Neural progenitor cell (in vitro differentiated cells): ENCODE data around the gene SLC15A1. TPM values are rescaled to one million over a fixed set of nuclear protein-coding genes. Genes with fewer than 3 reads are reported as not detected.

Experiments
- DNase-seq: peaks from one replicate; pipeline ENCODE4 v3.0.0-alpha.2; 2016; ENCODE audit warnings: low spot score
- H2AFZ ChIP-seq: fragments of 200-600 bp; sonication (generic); replicated peaks from 2 replicates; pipeline ENCODE4 v1.6.1; 2016; ENCODE audit warnings: antibody characterized with exemption
- H3F3A ChIP-seq: fragments of 200-600 bp; sonication (generic); 2 replicates; pipeline ENCODE4 v1.6.1; 2016; ENCODE audit warnings: antibody characterized with exemption, low read depth
- H3K27ac ChIP-seq: fragments of 200-600 bp; sonication (generic); 2 replicates; pipeline ENCODE4 v1.5.1; 2016; ENCODE audit warnings: mild to moderate bottlenecking
- H3K27me3 ChIP-seq: fragments of 200-600 bp; sonication (generic); 2 replicates; pipeline ENCODE4 v1.6.1; 2016; ENCODE audit warnings: mild to moderate bottlenecking, moderate library complexity
- H3K36me3 ChIP-seq: fragments of 200-600 bp; sonication (generic); 2 replicates; pipeline ENCODE4 v1.5.1; 2016
- H3K4me1 ChIP-seq: fragments of 200-600 bp; sonication (generic); 2 replicates; pipeline ENCODE4 v1.6.1; 2016; ENCODE audit warnings: mixed run types
- H3K4me2 ChIP-seq: fragments of 200-600 bp; sonication (generic); 2 replicates; pipeline ENCODE4 v1.6.1; 2016
- H3K4me3 ChIP-seq: fragments of 200-600 bp; sonication (generic); 2 replicates; pipeline ENCODE4 v1.5.1; 2016
- H3K79me2 ChIP-seq: fragments of 200-600 bp; sonication (generic); 2 replicates; pipeline ENCODE4 v1.6.1; 2016; ENCODE audit warnings: low read depth
- H3K9ac ChIP-seq: fragments of 200-600 bp; sonication (generic); 2 replicates; pipeline ENCODE4 v1.6.1; 2016
- H3K9me3 ChIP-seq: fragments of 200-600 bp; sonication (generic); 2 replicates; pipeline ENCODE4 v1.5.1; 2016; ENCODE audit warnings: low read depth
- H4K20me1 ChIP-seq: fragments of 200-600 bp; sonication (generic); 2 replicates; pipeline ENCODE4 v1.6.1; 2016; ENCODE audit warnings: low read depth
- H3K27ac Mint-ChIP-seq: 3 replicates; pipeline ENCODE4 v1.8.0; 2021; ENCODE audit warnings: mixed read lengths
- H3K27me3 Mint-ChIP-seq: 2 replicates; pipeline ENCODE4 v1.8.0; 2022; ENCODE audit warnings: low read depth, mild to moderate bottlenecking, inconsistent platforms, moderate library complexity, mixed read lengths; ENCODE audit not compliant: insufficient read depth
- H3K36me3 Mint-ChIP-seq: 3 replicates; pipeline ENCODE4 v1.8.0; 2021; ENCODE audit warnings: mixed read lengths
- H3K4me1 Mint-ChIP-seq: 3 replicates; pipeline ENCODE4 v1.8.0; 2021; ENCODE audit warnings: mixed read lengths
- H3K4me3 Mint-ChIP-seq: 3 replicates; pipeline ENCODE4 v1.8.0; 2021; ENCODE audit warnings: mild to moderate bottlenecking, moderate library complexity, mixed read lengths
- H3K9me3 Mint-ChIP-seq: 3 replicates; pipeline ENCODE4 v1.8.0; 2020; ENCODE audit warnings: mixed read lengths
- EZH2 ChIP-seq: fragments of 200-600 bp; sonication (generic); IDR thresholded peaks from 2 replicates; pipeline ENCODE4 v1.6.1; 2017; ENCODE audit warnings: antibody characterized with exemption, mild to moderate bottlenecking, moderate library complexity
- EZH2phosphoT487 ChIP-seq: fragments of 200-600 bp; sonication (generic); IDR thresholded peaks from 2 replicates; pipeline ENCODE4 v1.6.1; 2017; ENCODE audit warnings: antibody characterized with exemption
- total RNA-seq: library from RNA; depleted of rRNA; stranded (reverse); fragments of >200 nt; gene quantifications from 2 replicates; pipeline ENCODE4 v1.2.3, GENCODE V29; 2015; ENCODE audit warnings: low replicate concordance
- TF ChIP-seq, protein P1 (sequence below): fragments of 200-600 bp; sonication (generic); IDR thresholded peaks from 2 replicates; pipeline ENCODE4 v1.5.1; 2017; ENCODE audit warnings: antibody characterized with exemption, mild to moderate bottlenecking

Gene SLC15A1
- total RNA-seq, 1 donor from 2014 or later, result not detected

DNA sequence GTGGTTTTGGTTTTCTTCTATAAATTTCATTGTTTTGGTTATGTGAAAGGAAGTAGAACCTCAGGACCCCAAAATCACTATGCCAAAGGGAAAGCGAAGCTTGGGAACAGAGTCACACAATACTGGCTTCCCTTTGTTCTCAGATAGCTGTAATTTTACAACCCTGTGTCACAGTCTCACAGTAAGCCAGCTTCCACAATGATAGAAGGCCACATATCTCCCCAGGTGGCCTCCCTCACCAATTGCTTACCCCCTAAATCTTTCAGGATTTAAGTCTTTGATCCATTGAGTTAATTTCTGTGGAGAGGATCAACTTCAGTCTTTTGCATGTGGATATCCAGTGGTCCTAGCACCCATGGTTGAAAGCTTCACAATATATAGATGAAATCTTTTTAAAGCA is 58.7 kb downstream of the SLC15A1 start:
- H3K9me3 Mint-ChIP-seq, result no peaks in the 10 kb centered on the region
- Histone ChIP-seq H4K20me1 (no peaks in the 10 kb centered on the region), H3K4me2 (peak overlapping the region; percentile 57)

DNA sequence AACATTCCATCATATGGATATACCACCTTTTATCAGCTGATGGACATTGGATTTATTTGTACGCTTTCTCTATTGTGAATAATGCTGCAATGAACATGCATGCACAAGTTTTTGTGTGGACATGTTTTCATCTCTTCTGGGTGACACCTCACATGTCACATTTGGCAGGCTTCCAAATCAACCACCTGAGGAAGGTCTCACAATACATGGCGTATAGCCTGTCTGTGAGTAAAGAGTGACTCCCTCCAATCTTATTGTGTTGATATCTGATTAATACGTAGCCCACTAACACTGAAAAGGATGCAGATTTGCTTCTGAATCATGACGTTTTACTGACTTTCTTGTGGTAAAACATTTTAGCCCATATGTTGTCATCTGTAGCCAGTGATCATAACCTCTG is 61.1 kb downstream of the SLC15A1 start:
- no peaks in the 10 kb centered on the region for H4K20me1 ChIP-seq
- no peak for DNase-seq
- H3K4me1 ChIP-seq, result peaks cover 12% of the 10 kb centered on the region
- H3K27ac ChIP-seq, result no peak overlapping the region
- H3K4me2 ChIP-seq, result no peak overlapping the region
- peaks cover 16% of the 10 kb centered on the region for H3F3A ChIP-seq
- H3K9me3 ChIP-seq, result no peaks in the 10 kb centered on the region
- no peak overlapping the region for H3K27ac Mint-ChIP-seq
- no peak overlapping the region for H3K9ac ChIP-seq
- H3K36me3 Mint-ChIP-seq, result no peaks in the 10 kb centered on the region
- H3K27me3 ChIP-seq, result no peaks in the 10 kb centered on the region
- peaks cover 3% of the 10 kb centered on the region for H3K27me3 Mint-ChIP-seq
- TF ChIP-seq, protein P1, sequence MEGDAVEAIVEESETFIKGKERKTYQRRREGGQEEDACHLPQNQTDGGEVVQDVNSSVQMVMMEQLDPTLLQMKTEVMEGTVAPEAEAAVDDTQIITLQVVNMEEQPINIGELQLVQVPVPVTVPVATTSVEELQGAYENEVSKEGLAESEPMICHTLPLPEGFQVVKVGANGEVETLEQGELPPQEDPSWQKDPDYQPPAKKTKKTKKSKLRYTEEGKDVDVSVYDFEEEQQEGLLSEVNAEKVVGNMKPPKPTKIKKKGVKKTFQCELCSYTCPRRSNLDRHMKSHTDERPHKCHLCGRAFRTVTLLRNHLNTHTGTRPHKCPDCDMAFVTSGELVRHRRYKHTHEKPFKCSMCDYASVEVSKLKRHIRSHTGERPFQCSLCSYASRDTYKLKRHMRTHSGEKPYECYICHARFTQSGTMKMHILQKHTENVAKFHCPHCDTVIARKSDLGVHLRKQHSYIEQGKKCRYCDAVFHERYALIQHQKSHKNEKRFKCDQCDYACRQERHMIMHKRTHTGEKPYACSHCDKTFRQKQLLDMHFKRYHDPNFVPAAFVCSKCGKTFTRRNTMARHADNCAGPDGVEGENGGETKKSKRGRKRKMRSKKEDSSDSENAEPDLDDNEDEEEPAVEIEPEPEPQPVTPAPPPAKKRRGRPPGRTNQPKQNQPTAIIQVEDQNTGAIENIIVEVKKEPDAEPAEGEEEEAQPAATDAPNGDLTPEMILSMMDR, result no peak
- TF ChIP-seq EZH2 (no peak), EZH2phosphoT487 (no peak)
- no peak overlapping the region for H2AFZ ChIP-seq
- H3K9me3 Mint-ChIP-seq, result no peaks in the 10 kb centered on the region
- no peaks in the 10 kb centered on the region for H3K36me3 ChIP-seq
- H3K4me3 Mint-ChIP-seq, result no peak overlapping the region
- H3K4me1 Mint-ChIP-seq, result peaks cover 12% of the 10 kb centered on the region
- H3K4me3 ChIP-seq, result no peak overlapping the region
- H3K79me2 ChIP-seq, result no peaks in the 10 kb centered on the region

More for the DNA sequence above, 58.7 kb downstream of the SLC15A1 start:
- H3K9ac ChIP-seq, result no peak overlapping the region
- peaks cover 26% of the 10 kb centered on the region for H3K4me1 Mint-ChIP-seq
- no peaks in the 10 kb centered on the region for H3K36me3 Mint-ChIP-seq
- H3K4me3 Mint-ChIP-seq, result no peak overlapping the region
- H3K79me2 ChIP-seq, result no peaks in the 10 kb centered on the region
- H3K27ac Mint-ChIP-seq, result peak overlapping the region; percentile 72
- H2AFZ ChIP-seq, result no peak overlapping the region
- no peaks in the 10 kb centered on the region for H3K36me3 ChIP-seq
- H3F3A ChIP-seq, result peaks cover 16% of the 10 kb centered on the region
- H3K27me3 ChIP-seq, result no peaks in the 10 kb centered on the region
- H3K4me1 ChIP-seq, result peaks cover 28% of the 10 kb centered on the region
- H3K27ac ChIP-seq, result peak overlapping the region; percentile 69
- TF ChIP-seq EZH2 (no peak), EZH2phosphoT487 (no peak)
- TF ChIP-seq, protein P1, result no peak
- peaks cover 3% of the 10 kb centered on the region for H3K27me3 Mint-ChIP-seq
- peak; percentile 55 for DNase-seq
- H3K9me3 ChIP-seq, result no peaks in the 10 kb centered on the region
- no peak overlapping the region for H3K4me3 ChIP-seq

GRCh38 chr13:98690348-98691022 is 62.0 kb downstream of the SLC15A1 start:
- Mint-ChIP-seq H3K9me3 (no peaks in the 10 kb centered on the region), H3K4me3 (no peak overlapping the region), H3K27me3 (peaks cover 5% of the 10 kb centered on the region), H3K4me1 (peaks cover 11% of the 10 kb centered on the region), H3K27ac (no peak overlapping the region), H3K36me3 (no peaks in the 10 kb centered on the region)
- H3K4me1 ChIP-seq, result peaks cover 12% of the 10 kb centered on the region
- no peak for TF ChIP-seq EZH2phosphoT487
- H3K27ac ChIP-seq, result no peak overlapping the region
- H2AFZ ChIP-seq, result no peak overlapping the region
- no peaks in the 10 kb centered on the region for H3K79me2 ChIP-seq
- DNase-seq, result no peak
- no peaks in the 10 kb centered on the region for H3K9me3 ChIP-seq
- H3K36me3 ChIP-seq, result no peaks in the 10 kb centered on the region
- no peak overlapping the region for H3K4me2 ChIP-seq
- H3F3A ChIP-seq, result peaks cover 12% of the 10 kb centered on the region
- no peak overlapping the region for H3K4me3 ChIP-seq
- no peak overlapping the region for H3K9ac ChIP-seq
- no peaks in the 10 kb centered on the region for H4K20me1 ChIP-seq
- no peaks in the 10 kb centered on the region for H3K27me3 ChIP-seq

- no peak overlapping the region for H3K27ac Mint-ChIP-seq
These were observed 63.0 kb downstream of the SLC15A1 start for GRCh38 chr13:98689347-98689968.

More at GRCh38 chr13:98689347-98689968, 63.0 kb downstream of the SLC15A1 start:
- H4K20me1 ChIP-seq, result no peaks in the 10 kb centered on the region
- no peaks in the 10 kb centered on the region for H3K36me3 ChIP-seq
- TF ChIP-seq EZH2phosphoT487, result no peak
- no peak for TF ChIP-seq EZH2
- TF ChIP-seq, protein P1, result no peak
- Mint-ChIP-seq H3K4me3 (no peak overlapping the region), H3K4me1 (peaks cover 11% of the 10 kb centered on the region), H3K36me3 (no peaks in the 10 kb centered on the region), H3K9me3 (no peaks in the 10 kb centered on the region), H3K27me3 (peaks cover 5% of the 10 kb centered on the region)
- H3F3A ChIP-seq, result peaks cover 6% of the 10 kb centered on the region
- H3K27ac ChIP-seq, result no peak overlapping the region
- DNase-seq, result no peak
- no peak overlapping the region for H3K4me2 ChIP-seq
- H3K79me2 ChIP-seq, result no peaks in the 10 kb centered on the region
- no peaks in the 10 kb centered on the region for H3K27me3 ChIP-seq
- no peak overlapping the region for H2AFZ ChIP-seq
- H3K9ac ChIP-seq, result no peak overlapping the region
- peaks cover 12% of the 10 kb centered on the region for H3K4me1 ChIP-seq
- no peaks in the 10 kb centered on the region for H3K9me3 ChIP-seq
- H3K4me3 ChIP-seq, result no peak overlapping the region
